Ammon's horn (tissue), 1 donor: ENCODE results near the gene TYRP1.

Source experiments
- DNase-seq: peaks from one replicate; pipeline ENCODE4 v3.0.0-alpha.2; 2016; ENCODE audit warnings: low spot score

TYRP1 gene

GRCh38 chr9:12735665-12736064, 42.5 kb downstream of the TYRP1 start:
- DNase-seq: no peak

GRCh38 chr9:12737871-12738270, 44.7 kb downstream of the TYRP1 start:
- no peak for DNase-seq

GRCh38 chr9:12739014-12739652, 45.9 kb downstream of the TYRP1 start:
- no peak for DNase-seq

- no peak for DNase-seq
Measured at GRCh38 chr9:12740845-12741244, 47.7 kb downstream of the TYRP1 start.

GRCh38 chr9:12748016-12748415, 54.8 kb downstream of the TYRP1 start:
- DNase-seq: no peak

GRCh38 chr9:12748954-12749353, 55.8 kb downstream of the TYRP1 start:
- DNase-seq: peak; percentile 16

- no peak for DNase-seq
Measured at GRCh38 chr9:12753931-12754330, 60.7 kb downstream of the TYRP1 start.

- peak; percentile 21 for DNase-seq
Measured at GRCh38 chr9:12759761-12760160, 66.6 kb downstream of the TYRP1 start.
